WTC11 (cell line): ENCODE data around the gene MMRN1. TPM values are rescaled to one million over a fixed set of nuclear protein-coding genes. Genes with fewer than 3 reads are reported as not detected.

Source experiments
- ATAC-seq: fragments of 200-7000 bp; cut with Tn5 transposase; 2 replicates; pipeline ENCODE4 v1.10.0; 2021; ENCODE audit warnings: mild to moderate bottlenecking, moderate library complexity
- Bru-seq: library from RNA; stranded (reverse); fragments of 400-500 nt; gene quantifications from one replicate; lab custom pipeline; 2021; lab: Mats Ljungman, UMichigan
- CTCF ChIA-PET: fragments of 300-600 bp; sonication (Branson Sonifier 250); formaldehyde crosslinking; loops from one replicate; lab custom pipeline; 2021; ENCODE audit warnings: antibody characterized with exemption; lab: Charles Lee
- POLR2A ChIA-PET: fragments of 350-600 bp; sonication (Branson Sonifier 250); formaldehyde crosslinking; loops from one replicate; lab custom pipeline; 2021; ENCODE audit warnings: antibody characterized with exemption; lab: Charles Lee
- DNase-seq: peaks from one replicate; pipeline ENCODE4 v3.0.0; 2021; ENCODE audit warnings: low spot score
- H3K27ac Mint-ChIP-seq: 2 replicates; pipeline ENCODE4 v1.8.0; 2021; ENCODE audit warnings: mixed read lengths
- H3K27me3 Mint-ChIP-seq: 2 replicates; pipeline ENCODE4 v1.8.0; 2021; ENCODE audit warnings: low read depth, mild to moderate bottlenecking, moderate library complexity, mixed read lengths
- H3K36me3 Mint-ChIP-seq: 2 replicates; pipeline ENCODE4 v1.8.0; 2021; ENCODE audit warnings: mixed read lengths
- H3K4me1 Mint-ChIP-seq: 2 replicates; pipeline ENCODE4 v1.8.0; 2022; ENCODE audit warnings: mixed read lengths
- H3K4me3 Mint-ChIP-seq: 2 replicates; pipeline ENCODE4 v1.8.0; 2021; ENCODE audit warnings: mild to moderate bottlenecking, moderate library complexity, mixed read lengths
- H3K9me3 Mint-ChIP-seq: 2 replicates; pipeline ENCODE4 v1.8.0; 2021; ENCODE audit warnings: mixed read lengths
- OVOL2 ChIP-seq: fragments of 250-450 bp; sonication (Bioruptor Pico); IDR thresholded peaks from 2 replicates; pipeline ENCODE4 v1.9.0; 2021; ENCODE audit warnings: mild to moderate bottlenecking, borderline replicate concordance
- SP1 ChIP-seq: sonication (generic); formaldehyde crosslinking; conservative IDR thresholded peaks from 2 replicates; pipeline ENCODE4 v1.8.1; 2022; ENCODE audit warnings: missing genetic modification reagents
- TP53 ChIP-seq: sonication (generic); formaldehyde crosslinking; IDR thresholded peaks from 2 replicates; pipeline ENCODE4 v1.8.1; 2023; ENCODE audit warnings: mild to moderate bottlenecking, missing genetic modification reagents
- ZNF396 ChIP-seq: fragments of 250-450 bp; sonication (Bioruptor Pico); IDR thresholded peaks from 2 replicates; pipeline ENCODE4 v1.8.0; 2021; ENCODE audit warnings: mild to moderate bottlenecking, moderate library complexity, borderline replicate concordance
- long read RNA-seq, 3 experiments: library from RNA in 1 of 3; library from capped mRNA in 1 of 3; library from polyadenylated mRNA in 1 of 3; unstranded in 2 of 3; stranded (forward) in 1 of 3; transcript quantifications; one replicate each; pipeline ENCODE4 v2.0.0, GENCODE V29; 2021
- total RNA-seq: library from RNA; stranded (reverse); gene quantifications from 3 replicates; pipeline ENCODE4 v1.2.3, GENCODE V29; 2021
- TF ChIP-seq, protein P1 (sequence below): sonication (generic); formaldehyde crosslinking; IDR thresholded peaks from 2 replicates; pipeline ENCODE4 v1.8.0; 2023; ENCODE audit warnings: missing genetic modification reagents, mild to moderate bottlenecking, borderline replicate concordance
- TF ChIP-seq, protein P2 (sequence below): sonication (generic); formaldehyde crosslinking; IDR thresholded peaks from 2 replicates; pipeline ENCODE4 v1.8.1; 2022; ENCODE audit warnings: low read depth, missing genetic modification reagents, borderline replicate concordance
- TF ChIP-seq, protein P3 (sequence below): fragments of 250-450 bp; sonication (Bioruptor Pico); IDR thresholded peaks from 2 replicates; pipeline ENCODE4 v1.9.0; 2021; ENCODE audit warnings: moderate library complexity, mild to moderate bottlenecking, inconsistent platforms, borderline replicate concordance

MMRN1 gene, protein sequence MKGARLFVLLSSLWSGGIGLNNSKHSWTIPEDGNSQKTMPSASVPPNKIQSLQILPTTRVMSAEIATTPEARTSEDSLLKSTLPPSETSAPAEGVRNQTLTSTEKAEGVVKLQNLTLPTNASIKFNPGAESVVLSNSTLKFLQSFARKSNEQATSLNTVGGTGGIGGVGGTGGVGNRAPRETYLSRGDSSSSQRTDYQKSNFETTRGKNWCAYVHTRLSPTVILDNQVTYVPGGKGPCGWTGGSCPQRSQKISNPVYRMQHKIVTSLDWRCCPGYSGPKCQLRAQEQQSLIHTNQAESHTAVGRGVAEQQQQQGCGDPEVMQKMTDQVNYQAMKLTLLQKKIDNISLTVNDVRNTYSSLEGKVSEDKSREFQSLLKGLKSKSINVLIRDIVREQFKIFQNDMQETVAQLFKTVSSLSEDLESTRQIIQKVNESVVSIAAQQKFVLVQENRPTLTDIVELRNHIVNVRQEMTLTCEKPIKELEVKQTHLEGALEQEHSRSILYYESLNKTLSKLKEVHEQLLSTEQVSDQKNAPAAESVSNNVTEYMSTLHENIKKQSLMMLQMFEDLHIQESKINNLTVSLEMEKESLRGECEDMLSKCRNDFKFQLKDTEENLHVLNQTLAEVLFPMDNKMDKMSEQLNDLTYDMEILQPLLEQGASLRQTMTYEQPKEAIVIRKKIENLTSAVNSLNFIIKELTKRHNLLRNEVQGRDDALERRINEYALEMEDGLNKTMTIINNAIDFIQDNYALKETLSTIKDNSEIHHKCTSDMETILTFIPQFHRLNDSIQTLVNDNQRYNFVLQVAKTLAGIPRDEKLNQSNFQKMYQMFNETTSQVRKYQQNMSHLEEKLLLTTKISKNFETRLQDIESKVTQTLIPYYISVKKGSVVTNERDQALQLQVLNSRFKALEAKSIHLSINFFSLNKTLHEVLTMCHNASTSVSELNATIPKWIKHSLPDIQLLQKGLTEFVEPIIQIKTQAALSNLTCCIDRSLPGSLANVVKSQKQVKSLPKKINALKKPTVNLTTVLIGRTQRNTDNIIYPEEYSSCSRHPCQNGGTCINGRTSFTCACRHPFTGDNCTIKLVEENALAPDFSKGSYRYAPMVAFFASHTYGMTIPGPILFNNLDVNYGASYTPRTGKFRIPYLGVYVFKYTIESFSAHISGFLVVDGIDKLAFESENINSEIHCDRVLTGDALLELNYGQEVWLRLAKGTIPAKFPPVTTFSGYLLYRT
- total RNA-seq: 0.05 to 0.07 TPM in 2 of 3 replicates, not detected in the other
- Bru-seq, nascent RNA: percentile 0 among the genes with signal in this experiment
- long read RNA-seq, experiment 1: 0 reads
- long read RNA-seq, experiment 2: 0 reads
- long read RNA-seq, experiment 3: 0 reads

DNA sequence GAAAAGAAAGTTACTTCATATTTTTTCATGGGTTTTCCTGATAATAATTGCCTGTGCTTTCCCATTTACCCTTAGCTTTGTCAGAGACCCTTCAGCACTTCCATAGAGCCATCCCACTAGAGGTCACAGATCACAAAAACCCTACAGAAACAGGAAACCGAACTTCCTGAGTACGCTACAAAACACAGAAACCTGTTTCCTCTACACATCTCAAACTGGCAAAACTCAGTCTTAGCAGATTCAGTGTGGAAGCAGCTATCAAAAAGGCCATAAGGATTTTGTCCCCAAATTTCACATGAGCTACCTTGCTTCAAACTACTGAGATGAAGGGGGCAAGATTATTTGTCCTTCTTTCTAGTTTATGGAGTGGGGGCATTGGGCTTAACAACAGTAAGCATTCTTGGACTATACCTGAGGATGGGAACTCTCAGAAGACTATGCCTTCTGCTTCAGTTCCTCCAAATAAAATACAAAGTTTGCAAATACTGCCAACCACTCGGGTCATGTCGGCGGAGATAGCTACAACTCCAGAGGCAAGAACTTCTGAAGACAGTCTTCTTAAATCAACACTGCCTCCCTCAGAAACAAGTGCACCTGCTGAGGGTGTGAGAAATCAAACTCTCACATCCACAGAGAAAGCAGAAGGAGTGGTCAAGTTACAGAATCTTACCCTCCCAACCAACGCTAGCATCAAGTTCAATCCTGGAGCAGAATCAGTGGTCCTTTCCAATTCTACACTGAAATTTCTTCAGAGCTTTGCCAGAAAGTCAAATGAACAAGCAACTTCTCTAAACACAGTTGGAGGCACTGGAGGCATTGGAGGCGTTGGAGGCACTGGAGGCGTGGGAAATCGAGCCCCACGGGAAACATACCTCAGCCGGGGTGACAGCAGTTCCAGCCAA, at the start of gene MMRN1:
MMRN1 (plus strand) TSS at position 206 of the 902 bp plus-strand sequence; CDS start at position 324, 118 bp downstream.
- ChIA-PET POLR2A (no interaction called here), CTCF (interaction anchor here (0.8 kb wide), 1 partner anchor 26 kb away, joined by 3 read pairs; no protein-coding TSS in a partner anchor)
- H3K27me3 Mint-ChIP-seq: no peaks in the 10 kb centered on the region; the same call in 1 of the 2 replicates
- H3K27ac Mint-ChIP-seq: no peak within 1 kb of the TSS
- no peak for DNase-seq
- no peaks in the 10 kb centered on the region for H3K9me3 Mint-ChIP-seq
- no peak for ATAC-seq
- H3K4me1 Mint-ChIP-seq: no peaks in the 10 kb centered on the region
- no peaks in the 10 kb centered on the region for H3K36me3 Mint-ChIP-seq
- no peak for TF ChIP-seq TP53 (CRISPR knock-in tag)
- TF ChIP-seq SP1 (CRISPR knock-in tag): no peak
- H3K4me3 Mint-ChIP-seq: no peak within 1 kb of the TSS

DNA sequence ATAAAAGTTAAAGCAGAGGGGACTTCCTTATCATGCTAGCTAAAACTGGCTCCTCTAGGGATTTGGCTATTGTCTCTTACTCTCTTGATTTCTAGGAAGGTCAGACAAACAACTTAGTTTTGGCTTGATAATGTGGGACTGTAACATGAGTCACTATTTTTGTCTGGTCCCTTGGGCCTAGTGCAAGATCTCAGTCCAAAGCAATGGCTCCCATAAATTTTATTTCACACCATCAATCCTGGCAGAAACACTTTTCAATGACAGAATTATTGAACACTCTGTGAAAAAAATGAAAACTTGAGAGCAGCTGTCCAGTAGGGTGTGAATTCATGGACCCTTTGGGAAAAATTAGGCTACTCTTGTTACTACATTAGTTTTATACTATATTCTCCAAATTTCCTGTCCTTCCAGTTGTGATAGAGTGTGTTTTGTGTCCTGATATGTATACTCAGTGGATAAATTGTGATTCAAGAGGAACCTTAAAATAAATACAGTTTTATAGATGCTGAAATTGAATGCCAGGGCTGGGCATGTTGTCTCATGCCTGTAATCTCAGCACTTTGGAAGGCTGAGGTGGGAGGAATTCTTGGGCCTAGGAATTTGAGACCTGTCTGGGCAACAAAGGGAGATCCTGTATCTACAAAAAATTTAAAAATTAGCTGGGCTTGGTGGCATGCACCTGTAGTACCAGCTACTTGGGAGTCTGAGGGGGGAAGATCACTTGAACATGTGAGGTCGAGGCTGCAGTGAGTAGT, 46.9 kb upstream of the MMRN1 start:
- TF ChIP-seq, protein P1, sequence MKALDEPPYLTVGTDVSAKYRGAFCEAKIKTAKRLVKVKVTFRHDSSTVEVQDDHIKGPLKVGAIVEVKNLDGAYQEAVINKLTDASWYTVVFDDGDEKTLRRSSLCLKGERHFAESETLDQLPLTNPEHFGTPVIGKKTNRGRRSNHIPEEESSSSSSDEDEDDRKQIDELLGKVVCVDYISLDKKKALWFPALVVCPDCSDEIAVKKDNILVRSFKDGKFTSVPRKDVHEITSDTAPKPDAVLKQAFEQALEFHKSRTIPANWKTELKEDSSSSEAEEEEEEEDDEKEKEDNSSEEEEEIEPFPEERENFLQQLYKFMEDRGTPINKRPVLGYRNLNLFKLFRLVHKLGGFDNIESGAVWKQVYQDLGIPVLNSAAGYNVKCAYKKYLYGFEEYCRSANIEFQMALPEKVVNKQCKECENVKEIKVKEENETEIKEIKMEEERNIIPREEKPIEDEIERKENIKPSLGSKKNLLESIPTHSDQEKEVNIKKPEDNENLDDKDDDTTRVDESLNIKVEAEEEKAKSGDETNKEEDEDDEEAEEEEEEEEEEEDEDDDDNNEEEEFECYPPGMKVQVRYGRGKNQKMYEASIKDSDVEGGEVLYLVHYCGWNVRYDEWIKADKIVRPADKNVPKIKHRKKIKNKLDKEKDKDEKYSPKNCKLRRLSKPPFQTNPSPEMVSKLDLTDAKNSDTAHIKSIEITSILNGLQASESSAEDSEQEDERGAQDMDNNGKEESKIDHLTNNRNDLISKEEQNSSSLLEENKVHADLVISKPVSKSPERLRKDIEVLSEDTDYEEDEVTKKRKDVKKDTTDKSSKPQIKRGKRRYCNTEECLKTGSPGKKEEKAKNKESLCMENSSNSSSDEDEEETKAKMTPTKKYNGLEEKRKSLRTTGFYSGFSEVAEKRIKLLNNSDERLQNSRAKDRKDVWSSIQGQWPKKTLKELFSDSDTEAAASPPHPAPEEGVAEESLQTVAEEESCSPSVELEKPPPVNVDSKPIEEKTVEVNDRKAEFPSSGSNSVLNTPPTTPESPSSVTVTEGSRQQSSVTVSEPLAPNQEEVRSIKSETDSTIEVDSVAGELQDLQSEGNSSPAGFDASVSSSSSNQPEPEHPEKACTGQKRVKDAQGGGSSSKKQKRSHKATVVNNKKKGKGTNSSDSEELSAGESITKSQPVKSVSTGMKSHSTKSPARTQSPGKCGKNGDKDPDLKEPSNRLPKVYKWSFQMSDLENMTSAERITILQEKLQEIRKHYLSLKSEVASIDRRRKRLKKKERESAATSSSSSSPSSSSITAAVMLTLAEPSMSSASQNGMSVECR (CRISPR knock-in tag): no peak
- TF ChIP-seq OVOL2: no peak
- no peak for TF ChIP-seq ZNF396 (CRISPR knock-in tag)
- TF ChIP-seq, protein P2, sequence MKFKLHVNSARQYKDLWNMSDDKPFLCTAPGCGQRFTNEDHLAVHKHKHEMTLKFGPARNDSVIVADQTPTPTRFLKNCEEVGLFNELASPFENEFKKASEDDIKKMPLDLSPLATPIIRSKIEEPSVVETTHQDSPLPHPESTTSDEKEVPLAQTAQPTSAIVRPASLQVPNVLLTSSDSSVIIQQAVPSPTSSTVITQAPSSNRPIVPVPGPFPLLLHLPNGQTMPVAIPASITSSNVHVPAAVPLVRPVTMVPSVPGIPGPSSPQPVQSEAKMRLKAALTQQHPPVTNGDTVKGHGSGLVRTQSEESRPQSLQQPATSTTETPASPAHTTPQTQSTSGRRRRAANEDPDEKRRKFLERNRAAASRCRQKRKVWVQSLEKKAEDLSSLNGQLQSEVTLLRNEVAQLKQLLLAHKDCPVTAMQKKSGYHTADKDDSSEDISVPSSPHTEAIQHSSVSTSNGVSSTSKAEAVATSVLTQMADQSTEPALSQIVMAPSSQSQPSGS: no peak
- TF ChIP-seq, protein P3, sequence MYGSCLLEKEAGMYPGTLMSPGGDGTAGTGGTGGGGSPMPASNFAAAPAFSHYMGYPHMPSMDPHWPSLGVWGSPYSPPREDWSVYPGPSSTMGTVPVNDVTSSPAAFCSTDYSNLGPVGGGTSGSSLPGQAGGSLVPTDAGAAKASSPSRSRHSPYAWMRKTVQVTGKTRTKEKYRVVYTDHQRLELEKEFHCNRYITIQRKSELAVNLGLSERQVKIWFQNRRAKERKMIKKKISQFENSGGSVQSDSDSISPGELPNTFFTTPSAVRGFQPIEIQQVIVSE (CRISPR knock-in tag): no peak
- POLR2A ChIA-PET: no interaction called here
- Mint-ChIP-seq H3K27ac (no peak overlapping the region), H3K4me1 (no peaks in the 10 kb centered on the region), H3K36me3 (peaks cover 20% of the 10 kb centered on the region), H3K27me3 (no peaks in the 10 kb centered on the region; the same call in none of the 2 replicates), H3K4me3 (no peak overlapping the region), H3K9me3 (peaks cover 37% of the 10 kb centered on the region)
- CTCF ChIA-PET: no interaction called here
- no peak for DNase-seq
- no peak for ATAC-seq
